ENCODE measurements around the gene RB1.

DNA sequence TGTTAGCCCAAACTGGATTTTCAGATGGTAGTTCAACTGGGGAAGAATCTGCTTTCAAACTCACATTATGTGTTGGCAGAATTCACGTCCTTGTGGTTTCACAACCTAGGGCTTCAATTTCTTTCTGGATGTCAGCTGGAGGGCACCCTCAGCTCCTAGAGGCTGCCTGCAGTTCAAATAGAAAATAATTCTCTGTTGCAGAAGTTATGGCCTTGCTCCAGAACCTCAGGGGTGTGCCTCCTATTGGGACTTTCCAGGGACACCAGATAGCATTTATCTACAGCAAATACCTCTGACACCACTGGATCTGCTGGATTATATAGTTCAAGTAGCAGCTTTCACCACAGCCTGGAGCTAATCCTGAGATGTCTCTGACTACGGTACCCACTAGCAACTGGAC is 11.8 kb upstream of the RB1 start:
- no peak for TF ChIP-seq SIN3A (IDR thresholded peaks at IDR 0.05; ENCODE audit: low read depth)
- TF ChIP-seq POLR2A (IDR thresholded peaks at IDR 0.05; ENCODE audit: borderline replicate concordance, extremely low read depth, insufficient read depth, insufficient read length) = no peak
- TF ChIP-seq, protein P1, sequence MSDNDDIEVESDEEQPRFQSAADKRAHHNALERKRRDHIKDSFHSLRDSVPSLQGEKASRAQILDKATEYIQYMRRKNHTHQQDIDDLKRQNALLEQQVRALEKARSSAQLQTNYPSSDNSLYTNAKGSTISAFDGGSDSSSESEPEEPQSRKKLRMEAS (IDR thresholded peaks at IDR 0.05) = no peak
